SK-N-SH (cell line): ENCODE results near the gene ALDH3A1. TPM values are rescaled to one million over a fixed set of nuclear protein-coding genes. Genes with fewer than 3 reads are reported as not detected.

Experiments used
- CTCF ChIA-PET: fragments of 300-600, 350-600 bp; formaldehyde crosslinking; extraction: SDS; loops from one replicate; lab custom pipeline; 2021; lab: Yijun Ruan, JAX
- POLR2A ChIA-PET: fragments of 350-600 bp; sonication (Branson Sonifier 250); formaldehyde crosslinking; extraction: SDS; loops from one replicate; lab custom pipeline; 2020; ENCODE audit warnings: antibody characterized with exemption, inconsistent platforms; lab: Yijun Ruan, JAX
- DNase-seq: peaks from one replicate; pipeline ENCODE4 v3.0.0; 2012
- H2AFZ ChIP-seq: fragments of 200-600 bp; sonication (generic); 2 replicates; pipeline ENCODE4 v1.8.1; 2016; ENCODE audit warnings: antibody characterized with exemption, mild to moderate bottlenecking, low read depth
- H3F3A ChIP-seq: fragments of 200-600 bp; sonication (generic); replicated peaks from 2 replicates; pipeline ENCODE3; 2016; ENCODE audit warnings: antibody characterized with exemption, mild to moderate bottlenecking; ENCODE audit not compliant: insufficient read depth
- H3K27ac ChIP-seq, 2 experiments: fragments of 200-500 bp in 1 of 2; fragments of 200-600 bp in 1 of 2; sonication (Bioruptor generic) in 1 of 2; sonication (generic), shearing (Covaris generic) in 1 of 2; 2 replicates each; pipeline versions ENCODE4 v1.5.1 to v1.6.1; 2014 to 2016; ENCODE audit warnings: low read depth in 2 of 2, inconsistent platforms in 1 of 2, low read length in 1 of 2, mild to moderate bottlenecking in 1 of 2, mixed read lengths in 1 of 2
- H3K27me3 ChIP-seq: fragments of 200-600 bp; sonication (generic), shearing (Covaris generic); 2 replicates; pipeline ENCODE4 v1.6.1; 2016; ENCODE audit warnings: mixed run types; ENCODE audit not compliant: insufficient read depth
- H3K36me3 ChIP-seq, 2 experiments: fragments of 200-500 bp in 1 of 2; fragments of 200-600 bp in 1 of 2; sonication (Bioruptor generic) in 1 of 2; sonication (generic) in 1 of 2; replicated peaks in 1 of 2; 2 replicates each; pipeline versions ENCODE3 to v1.5.1; 2014 to 2016; ENCODE audit warnings: low read length in 1 of 2, mild to moderate bottlenecking in 1 of 2; ENCODE audit not compliant: insufficient read depth in 2 of 2, control insufficient read depth in 1 of 2
- H3K4me1 ChIP-seq, 2 experiments: fragments of 200-500 bp in 1 of 2; fragments of 200-600 bp in 1 of 2; sonication (Bioruptor generic) in 1 of 2; sonication (generic), shearing (Covaris generic) in 1 of 2; 2 replicates each; pipeline versions ENCODE4 v1.5.1 to v1.6.1; 2014 to 2016; ENCODE audit warnings: low read depth in 1 of 2, low read length in 1 of 2, mixed run types in 1 of 2; ENCODE audit not compliant: insufficient read depth in 2 of 2, control insufficient read depth in 1 of 2
- H3K4me2 ChIP-seq: fragments of 200-600 bp; sonication (generic), shearing (Covaris generic); 2 replicates; pipeline ENCODE4 v1.6.1; 2017; ENCODE audit warnings: mixed run types
- H3K4me3 ChIP-seq, 2 experiments: fragments of 200-500 bp in 1 of 2; fragments of 200-600 bp in 1 of 2; sonication (Bioruptor generic) in 1 of 2; sonication (generic), shearing (Covaris generic) in 1 of 2; 2 replicates each; pipeline versions ENCODE4 v1.5.1 to v1.8.1; 2014 to 2016; ENCODE audit warnings: low read depth in 2 of 2, inconsistent platforms in 1 of 2, low read length in 1 of 2, mild to moderate bottlenecking in 1 of 2, mixed read lengths in 1 of 2, moderate library complexity in 1 of 2
- H3K79me2 ChIP-seq: fragments of 200-600 bp; sonication (generic); 2 replicates; pipeline ENCODE4 v1.8.1; 2017; ENCODE audit warnings: mild to moderate bottlenecking; ENCODE audit not compliant: insufficient read depth
- H3K9ac ChIP-seq: fragments of 200-600 bp; sonication (generic); 2 replicates; pipeline ENCODE4 v1.6.1; 2017; ENCODE audit warnings: mixed run types
- H3K9me2 ChIP-seq: fragments of 200-600 bp; sonication (generic); 2 replicates; pipeline ENCODE4 v1.6.1; 2017; ENCODE audit warnings: mixed run types
- H3K9me3 ChIP-seq: fragments of 200-600 bp; sonication (generic); 2 replicates; pipeline ENCODE4 v1.6.1; 2017; ENCODE audit warnings: mixed run types, mild to moderate bottlenecking, moderate library complexity
- H4K20me1 ChIP-seq: fragments of 200-600 bp; sonication (generic); 2 replicates; pipeline ENCODE4 v1.6.1; 2017; ENCODE audit warnings: mild to moderate bottlenecking, mixed run types; ENCODE audit not compliant: insufficient read depth
- FOXJ3 ChIP-seq: sonication (generic); formaldehyde crosslinking; IDR thresholded peaks from 2 replicates; pipeline ENCODE4 v1.5.1; 2020; ENCODE audit warnings: mild to moderate bottlenecking, missing genetic modification reagents
- GATA2 ChIP-seq: sonication (generic); formaldehyde crosslinking; IDR thresholded peaks from 2 replicates; pipeline ENCODE4 v1.5.0; 2020; ENCODE audit warnings: mild to moderate bottlenecking, missing genetic modification reagents
- POLR2AphosphoS5 ChIP-seq: IDR thresholded peaks from 2 replicates; pipeline ENCODE4 v1.6.1; 2012; ENCODE audit warnings: low read depth, low read length
- RCOR1 ChIP-seq: fragments of 150-350 bp; IDR thresholded peaks from 2 replicates; pipeline ENCODE4 v1.6.1; 2017; ENCODE audit warnings: antibody characterized with exemption, low read length
- SIN3A ChIP-seq: IDR thresholded peaks from 2 replicates; pipeline ENCODE4 v1.6.1; 2012; ENCODE audit warnings: low read depth, mild to moderate bottlenecking, low read length, moderate library complexity, borderline replicate concordance
- TCF12 ChIP-seq: IDR thresholded peaks from 2 replicates; pipeline ENCODE4 v1.4.0; 2012
- TEAD4 ChIP-seq: IDR thresholded peaks from 2 replicates; pipeline ENCODE4 v1.4.0; 2012; ENCODE audit warnings: mild to moderate bottlenecking, borderline replicate concordance; ENCODE audit not compliant: insufficient read depth
- WGBS: methylation state at CpG from one replicate; pipeline ENCODE4 v1.1.6; 2017; ENCODE audit warnings: low lambda C conversion rate; 5-methylcytosine and 5-hydroxymethylcytosine counted together
- polyA plus RNA-seq, 3 experiments: library from polyadenylated mRNA; depleted of rRNA; stranded (reverse); fragments of >200 nt; gene quantifications; 2 replicates each; pipeline ENCODE4 v1.2.3, GENCODE V29; 2012
- TF ChIP-seq, protein P1 (sequence below): IDR thresholded peaks from 2 replicates; pipeline ENCODE4 v1.4.0; 2012; ENCODE audit warnings: low read depth
- TF ChIP-seq, protein P2 (sequence below): fragments of 150-350 bp; IDR thresholded peaks from 2 replicates; pipeline ENCODE4 v1.6.1; 2017; ENCODE audit warnings: antibody characterized with exemption, low read length, low read depth, borderline replicate concordance
- TF ChIP-seq, protein P3 (sequence below): IDR thresholded peaks from 2 replicates; pipeline ENCODE4; 2012
- TF ChIP-seq, protein P4 (sequence below): IDR thresholded peaks from 2 replicates; pipeline ENCODE4 v1.6.1; 2012; ENCODE audit warnings: mild to moderate bottlenecking, low read depth, low read length, moderate library complexity

The ALDH3A1 gene
- polyA plus RNA-seq, 1 of the 3 experiments (the other 2 are of a cell fraction): 0.79 TPM

DNA sequence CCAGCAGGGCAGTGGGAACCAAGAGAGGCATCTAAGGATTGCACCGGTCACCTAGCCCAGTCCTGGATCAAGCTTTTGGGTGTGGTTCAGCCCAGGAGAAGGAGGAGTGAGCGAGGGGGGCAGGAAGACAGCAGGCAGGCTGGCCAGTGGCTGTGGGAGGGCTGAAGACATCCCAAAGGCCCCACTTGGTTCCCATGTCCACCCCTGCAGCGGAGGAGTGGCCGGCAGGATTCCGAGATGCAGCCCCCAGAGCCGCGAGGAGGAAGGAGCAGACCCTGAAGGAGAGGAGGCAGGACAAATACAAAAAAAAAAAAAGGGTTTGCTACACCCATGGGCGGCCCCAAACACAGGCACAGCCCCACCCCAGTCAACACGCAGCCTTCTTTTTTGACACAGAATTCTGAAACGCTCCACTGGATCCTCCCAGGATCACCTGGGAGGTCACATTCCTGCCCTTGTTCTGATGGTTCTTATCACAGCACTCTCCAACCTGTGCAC lies 30.6 kb downstream of the ALDH3A1 start:
- 86% methylated on average over 10 of the region's 10 CpGs for WGBS
- H3K27me3 ChIP-seq: no peaks in the 10 kb centered on the region
- no peak overlapping the region for H3K4me2 ChIP-seq
- no peaks in the 10 kb centered on the region for H3K9me3 ChIP-seq
- TF ChIP-seq, protein P1, sequence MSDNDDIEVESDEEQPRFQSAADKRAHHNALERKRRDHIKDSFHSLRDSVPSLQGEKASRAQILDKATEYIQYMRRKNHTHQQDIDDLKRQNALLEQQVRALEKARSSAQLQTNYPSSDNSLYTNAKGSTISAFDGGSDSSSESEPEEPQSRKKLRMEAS: no peak
- no peak overlapping the region for H2AFZ ChIP-seq
- H3K36me3 ChIP-seq: no peaks in the 10 kb centered on the region
- H3K27ac ChIP-seq: no peak overlapping the region
- H3K4me3 ChIP-seq: no peak overlapping the region
- H4K20me1 ChIP-seq: no peaks in the 10 kb centered on the region
- POLR2A ChIA-PET: no interaction called here
- peak; percentile 26 for DNase-seq
- CTCF ChIA-PET: interaction anchor here (0.8 to 1.9 kb wide), 3 partner anchors 10 to 204 kb away, joined by 3 to 8 read pairs (median 4); no protein-coding TSS in a partner anchor
- H3K9me2 ChIP-seq: no peaks in the 10 kb centered on the region
- H3K4me1 ChIP-seq: peaks cover 0 to 9% of the 10 kb centered on the region in 2 experiments; a peak in 1 of 4 replicates
- H3F3A ChIP-seq: no peaks in the 10 kb centered on the region
- H3K9ac ChIP-seq: no peak overlapping the region
- no peaks in the 10 kb centered on the region for H3K79me2 ChIP-seq

DNA sequence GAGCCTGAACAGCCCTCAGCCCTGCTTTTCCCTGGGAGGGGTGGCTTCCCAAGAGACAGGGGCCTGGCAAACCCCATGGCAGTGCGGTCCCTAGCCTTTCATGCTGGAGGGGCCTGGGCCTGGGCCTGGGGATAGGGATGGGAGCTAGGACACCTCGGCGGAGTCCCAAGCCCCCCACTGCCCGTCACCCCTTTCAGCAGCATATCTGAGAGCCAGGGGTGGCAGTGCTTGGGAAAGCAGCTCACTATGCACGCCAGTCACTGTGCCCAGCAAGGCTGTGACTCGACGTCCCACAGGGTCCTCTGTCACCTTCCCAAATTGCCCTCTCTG lies 31.1 kb downstream of the ALDH3A1 start:
- POLR2A ChIA-PET: no interaction called here
- H3K9me2 ChIP-seq: no peaks in the 10 kb centered on the region
- no peaks in the 10 kb centered on the region for H3K27me3 ChIP-seq
- no peak overlapping the region for H2AFZ ChIP-seq
- H3K4me2 ChIP-seq: no peak overlapping the region
- 97% methylated on average over 4 of the region's 7 CpGs for WGBS
- H3K4me1 ChIP-seq: peaks cover 0 to 9% of the 10 kb centered on the region in 2 experiments; a peak in 1 of 4 replicates
- no peak for DNase-seq
- no peak for TF ChIP-seq TEAD4
- TF ChIP-seq, protein P2, sequence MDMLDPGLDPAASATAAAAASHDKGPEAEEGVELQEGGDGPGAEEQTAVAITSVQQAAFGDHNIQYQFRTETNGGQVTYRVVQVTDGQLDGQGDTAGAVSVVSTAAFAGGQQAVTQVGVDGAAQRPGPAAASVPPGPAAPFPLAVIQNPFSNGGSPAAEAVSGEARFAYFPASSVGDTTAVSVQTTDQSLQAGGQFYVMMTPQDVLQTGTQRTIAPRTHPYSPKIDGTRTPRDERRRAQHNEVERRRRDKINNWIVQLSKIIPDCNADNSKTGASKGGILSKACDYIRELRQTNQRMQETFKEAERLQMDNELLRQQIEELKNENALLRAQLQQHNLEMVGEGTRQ: no peak
- no peaks in the 10 kb centered on the region for H3K36me3 ChIP-seq
- no peaks in the 10 kb centered on the region for H3K9me3 ChIP-seq
- CTCF ChIA-PET: interaction anchor here (0.8 to 1.9 kb wide), 2 partner anchors 11 to 28 kb away, joined by 3 to 8 read pairs; no protein-coding TSS in a partner anchor
- no peak overlapping the region for H3K4me3 ChIP-seq
- H3K27ac ChIP-seq: no peak overlapping the region
- H4K20me1 ChIP-seq: no peaks in the 10 kb centered on the region
- H3K9ac ChIP-seq: no peak overlapping the region
- no peaks in the 10 kb centered on the region for H3K79me2 ChIP-seq
- H3F3A ChIP-seq: no peaks in the 10 kb centered on the region

DNA sequence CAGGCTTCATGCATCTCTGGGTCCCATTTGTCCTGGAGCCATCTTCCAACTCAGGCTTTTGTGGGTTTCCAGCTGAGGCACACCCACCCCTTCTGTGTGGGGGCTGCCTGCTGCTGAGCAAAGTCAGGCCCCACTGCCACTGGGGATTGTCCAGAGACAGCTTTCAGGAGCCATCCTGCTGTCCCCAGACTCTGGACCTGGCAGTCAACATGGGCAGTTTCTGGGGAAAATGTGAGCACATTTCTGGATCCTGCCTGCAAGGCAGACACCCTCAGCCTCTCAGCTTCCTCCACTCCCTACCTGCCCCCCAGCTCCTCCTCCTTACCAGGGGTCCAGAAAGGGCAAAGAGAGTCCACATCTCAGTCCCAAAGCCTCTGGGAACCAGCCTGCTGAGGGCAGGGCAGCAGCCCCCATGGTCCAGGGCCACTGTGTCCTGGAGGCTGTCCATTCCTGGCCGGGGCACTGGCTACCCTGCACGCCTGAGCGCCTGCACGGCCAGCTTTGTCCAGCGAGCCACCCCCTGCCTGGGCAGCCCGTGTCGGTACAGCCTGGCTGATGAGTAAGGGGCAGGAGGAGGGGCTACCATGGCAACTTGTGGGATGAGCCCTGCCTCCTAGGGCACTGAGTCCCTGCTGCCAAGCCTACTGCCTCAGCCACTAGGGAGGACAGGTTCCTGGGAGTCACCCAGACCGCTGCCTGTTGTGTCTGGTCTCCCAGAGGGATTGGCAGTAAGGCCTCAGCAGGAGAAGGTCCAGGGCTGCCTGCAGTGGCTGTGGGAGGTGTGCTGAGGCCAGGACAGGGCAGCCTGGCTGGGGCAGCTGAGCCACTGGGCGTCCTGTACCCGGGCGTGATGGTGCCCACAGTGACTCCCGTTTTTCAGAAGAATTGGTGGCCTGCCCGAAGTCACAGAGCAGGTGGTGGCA lies 31.7 kb downstream of the ALDH3A1 start, which contains the start of gene SLC47A2:
Gene SLC47A2, minus strand, starts transcription at position 477 of the 923 bp plus-strand sequence. Its CDS starts 29 bp downstream, at position 448.
- Histone ChIP-seq H3K27me3 (no peaks in the 10 kb centered on the region), H3K9me2 (no peaks in the 10 kb centered on the region), H4K20me1 (no peaks in the 10 kb centered on the region), H3K27ac (no peak within 1 kb of the TSS; a peak in 1 of 4 replicates), H3K4me3 (no peak within 1 kb of the TSS), H3K9me3 (no peaks in the 10 kb centered on the region), H2AFZ (no peak within 1 kb of the TSS), H3K36me3 (no peaks in the 10 kb centered on the region), H3F3A (no peaks in the 10 kb centered on the region), H3K79me2 (no peaks in the 10 kb centered on the region), H3K4me1 (peaks cover 0 to 9% of the 10 kb centered on the region in 2 experiments; a peak in 1 of 4 replicates), H3K9ac (no peak within 1 kb of the TSS), H3K4me2 (no peak within 1 kb of the TSS)
- WGBS: 57% methylated on average over 5 of the region's 13 CpGs
- ChIA-PET CTCF (interaction anchor here (0.8 to 2.6 kb wide), 3 partner anchors 11 to 29 kb away, joined by 3 to 9 read pairs (median 8); no protein-coding TSS in a partner anchor), POLR2A (no interaction called here)
- TF ChIP-seq SIN3A (no peak), GATA2 (CRISPR knock-in tag) (no peak), TCF12 (no peak), FOXJ3 (CRISPR knock-in tag) (no peak), TEAD4 (no peak), POLR2AphosphoS5 (no peak), RCOR1 (no peak)
- TF ChIP-seq, protein P3, sequence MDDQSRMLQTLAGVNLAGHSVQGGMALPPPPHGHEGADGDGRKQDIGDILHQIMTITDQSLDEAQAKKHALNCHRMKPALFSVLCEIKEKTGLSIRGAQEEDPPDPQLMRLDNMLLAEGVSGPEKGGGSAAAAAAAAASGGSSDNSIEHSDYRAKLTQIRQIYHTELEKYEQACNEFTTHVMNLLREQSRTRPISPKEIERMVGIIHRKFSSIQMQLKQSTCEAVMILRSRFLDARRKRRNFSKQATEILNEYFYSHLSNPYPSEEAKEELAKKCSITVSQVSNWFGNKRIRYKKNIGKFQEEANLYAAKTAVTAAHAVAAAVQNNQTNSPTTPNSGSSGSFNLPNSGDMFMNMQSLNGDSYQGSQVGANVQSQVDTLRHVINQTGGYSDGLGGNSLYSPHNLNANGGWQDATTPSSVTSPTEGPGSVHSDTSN: no peak
- TF ChIP-seq, protein P4, sequence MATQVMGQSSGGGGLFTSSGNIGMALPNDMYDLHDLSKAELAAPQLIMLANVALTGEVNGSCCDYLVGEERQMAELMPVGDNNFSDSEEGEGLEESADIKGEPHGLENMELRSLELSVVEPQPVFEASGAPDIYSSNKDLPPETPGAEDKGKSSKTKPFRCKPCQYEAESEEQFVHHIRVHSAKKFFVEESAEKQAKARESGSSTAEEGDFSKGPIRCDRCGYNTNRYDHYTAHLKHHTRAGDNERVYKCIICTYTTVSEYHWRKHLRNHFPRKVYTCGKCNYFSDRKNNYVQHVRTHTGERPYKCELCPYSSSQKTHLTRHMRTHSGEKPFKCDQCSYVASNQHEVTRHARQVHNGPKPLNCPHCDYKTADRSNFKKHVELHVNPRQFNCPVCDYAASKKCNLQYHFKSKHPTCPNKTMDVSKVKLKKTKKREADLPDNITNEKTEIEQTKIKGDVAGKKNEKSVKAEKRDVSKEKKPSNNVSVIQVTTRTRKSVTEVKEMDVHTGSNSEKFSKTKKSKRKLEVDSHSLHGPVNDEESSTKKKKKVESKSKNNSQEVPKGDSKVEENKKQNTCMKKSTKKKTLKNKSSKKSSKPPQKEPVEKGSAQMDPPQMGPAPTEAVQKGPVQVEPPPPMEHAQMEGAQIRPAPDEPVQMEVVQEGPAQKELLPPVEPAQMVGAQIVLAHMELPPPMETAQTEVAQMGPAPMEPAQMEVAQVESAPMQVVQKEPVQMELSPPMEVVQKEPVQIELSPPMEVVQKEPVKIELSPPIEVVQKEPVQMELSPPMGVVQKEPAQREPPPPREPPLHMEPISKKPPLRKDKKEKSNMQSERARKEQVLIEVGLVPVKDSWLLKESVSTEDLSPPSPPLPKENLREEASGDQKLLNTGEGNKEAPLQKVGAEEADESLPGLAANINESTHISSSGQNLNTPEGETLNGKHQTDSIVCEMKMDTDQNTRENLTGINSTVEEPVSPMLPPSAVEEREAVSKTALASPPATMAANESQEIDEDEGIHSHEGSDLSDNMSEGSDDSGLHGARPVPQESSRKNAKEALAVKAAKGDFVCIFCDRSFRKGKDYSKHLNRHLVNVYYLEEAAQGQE: no peak
- DNase-seq: peak; percentile 64
